GM23248 (cell line): ENCODE data around the gene ACOT7. TPM values are rescaled to one million over a fixed set of nuclear protein-coding genes. Genes with fewer than 3 reads are reported as not detected.
A peak's percentile ranks its signal among the peaks of the same experiment; 100 is the strongest.

Source experiments
- DNase-seq: peaks from one replicate; pipeline ENCODE4 v3.0.0-alpha.2; 2015
- H2AFZ ChIP-seq: fragments of 200-600 bp; sonication (generic); 2 replicates; pipeline ENCODE4 v1.6.1; 2016; ENCODE audit warnings: antibody characterized with exemption
- H3F3A ChIP-seq: fragments of 200-600 bp; sonication (generic); 2 replicates; pipeline ENCODE4 v1.6.1; 2016; ENCODE audit warnings: mild to moderate bottlenecking, antibody characterized with exemption, mixed run types; ENCODE audit not compliant: insufficient read depth
- H3K27ac ChIP-seq: fragments of 200-600 bp; sonication (generic); 2 replicates; pipeline ENCODE4 v1.5.1; 2016; ENCODE audit warnings: mild to moderate bottlenecking
- H3K27me3 ChIP-seq: fragments of 200-600 bp; sonication (generic); replicated peaks from 2 replicates; pipeline ENCODE4 v1.6.1; 2016; ENCODE audit warnings: mild to moderate bottlenecking; ENCODE audit not compliant: insufficient read depth
- H3K36me3 ChIP-seq: fragments of 200-600 bp; sonication (generic); 2 replicates; pipeline ENCODE4 v1.6.1; 2016; ENCODE audit warnings: low read depth, mild to moderate bottlenecking
- H3K4me1 ChIP-seq: fragments of 200-600 bp; sonication (generic); 2 replicates; pipeline ENCODE4 v1.6.1; 2016; ENCODE audit warnings: mild to moderate bottlenecking; ENCODE audit not compliant: insufficient read depth
- H3K4me2 ChIP-seq: fragments of 200-600 bp; sonication (generic); one replicate; pipeline ENCODE4 v1.6.1; 2016; ENCODE audit warnings: mild to moderate bottlenecking; ENCODE audit not compliant: unreplicated experiment
- H3K4me3 ChIP-seq: fragments of 200-600 bp; sonication (generic); 2 replicates; pipeline ENCODE4 v1.5.1; 2016; ENCODE audit warnings: mild to moderate bottlenecking
- H3K79me2 ChIP-seq: fragments of 200-600 bp; sonication (generic); 2 replicates; pipeline ENCODE4 v1.6.1; 2016; ENCODE audit warnings: mild to moderate bottlenecking; ENCODE audit not compliant: insufficient read depth
- H3K9ac ChIP-seq: fragments of 200-600 bp; sonication (generic); 2 replicates; pipeline ENCODE4 v1.6.1; 2016; ENCODE audit warnings: mild to moderate bottlenecking
- H3K9me2 ChIP-seq: fragments of 200-600 bp; sonication (generic); 2 replicates; pipeline ENCODE4 v1.6.1; 2016; ENCODE audit warnings: mixed run types, mild to moderate bottlenecking, moderate library complexity; ENCODE audit not compliant: insufficient read depth
- H3K9me3 ChIP-seq: fragments of 200-600 bp; sonication (generic); one replicate; pipeline ENCODE4 v1.6.1; 2017; ENCODE audit warnings: low read depth
- H4K20me1 ChIP-seq: fragments of 200-600 bp; sonication (generic); 2 replicates; pipeline ENCODE4 v1.6.0; 2016; ENCODE audit not compliant: insufficient read depth
- EZH2 ChIP-seq: fragments of 200-600 bp; sonication (generic); IDR thresholded peaks from 2 replicates; pipeline ENCODE4 v1.6.1; 2018; ENCODE audit warnings: antibody characterized with exemption, mild to moderate bottlenecking; ENCODE audit not compliant: insufficient read depth, poor library complexity, severe bottlenecking
- EZH2phosphoT487 ChIP-seq: fragments of 200-600 bp; sonication (generic); IDR thresholded peaks from 2 replicates; pipeline ENCODE4 v1.6.1; 2018; ENCODE audit warnings: antibody characterized with exemption, moderate library complexity, mild to moderate bottlenecking, low read depth; ENCODE audit not compliant: insufficient read depth
- WGBS, 2 experiments: methylation state at CpG; one replicate each; pipeline ENCODE4 v1.1.6; 2015 to 2017; ENCODE audit warnings: low lambda C conversion rate in 2 of 2, low coverage in 1 of 2; ENCODE audit errors: missing lambda C conversion rate in 2 of 2; 5-methylcytosine and 5-hydroxymethylcytosine counted together
- in situ Hi-C: fragments of 300-500 bp; cut with MboI; formaldehyde crosslinking; loops from 2 replicates; pipeline ENCODE4 v1.15.0; 2020
- polyA plus RNA-seq: library from polyadenylated mRNA; unstranded; fragments of >200 nt; fragmentation: Nextera tagmentation; extraction: Ambion mirVana; gene quantifications from 2 replicates; pipeline ENCODE4 v1.2.1, GENCODE V29; 2016
- total RNA-seq: library from RNA; depleted of rRNA; stranded (reverse); fragments of >200 nt; shearing (Covaris generic); gene quantifications from 2 replicates; pipeline ENCODE4 v1.2.3, GENCODE V29; 2014

Gene ACOT7
- total and polyA plus RNA-seq, 2 experiments from 2014 or later, result 25.7 to 74.7 TPM

DNA sequence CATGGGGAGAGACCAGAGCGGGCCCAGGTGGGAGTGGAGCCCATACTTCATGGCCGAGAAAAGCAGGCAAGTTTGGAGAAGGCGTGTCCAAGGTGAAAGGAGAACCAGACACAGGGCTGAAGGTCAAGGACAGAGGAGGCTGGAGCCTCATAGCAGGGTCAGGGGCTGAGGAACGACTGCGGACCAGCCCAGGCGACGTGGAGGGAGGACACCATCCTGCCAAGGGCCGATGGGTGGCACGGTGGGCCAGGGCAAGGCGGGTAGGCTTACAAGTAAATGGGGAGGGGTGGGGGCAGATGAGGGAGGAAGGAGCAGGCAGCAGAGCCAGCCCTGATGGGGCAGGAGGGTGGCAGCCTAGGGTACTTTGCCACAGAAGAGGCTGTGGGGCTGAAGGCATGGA lies 114.5 kb downstream of the ACOT7 start:
- Histone ChIP-seq H3K79me2 (no peaks in the 10 kb centered on the region), H3K4me3 (no peak overlapping the region), H3K9me3 (no peaks in the 10 kb centered on the region), H3K36me3 (no peaks in the 10 kb centered on the region), H3K27me3 (no peaks in the 10 kb centered on the region), H4K20me1 (no peaks in the 10 kb centered on the region), H3F3A (no peaks in the 10 kb centered on the region), H3K9ac (no peak overlapping the region), H3K4me1 (peaks cover 9% of the 10 kb centered on the region; the same call in 1 of the 2 replicates), H3K27ac (no peak overlapping the region), H2AFZ (no peak overlapping the region), H3K4me2 (no peak overlapping the region), H3K9me2 (no peaks in the 10 kb centered on the region)
- DNase-seq, result no peak
- 95 to 96% methylated on average over 10 of the region's 10 CpGs for WGBS, 2 experiments
- in situ Hi-C loops, result no loop called here
- TF ChIP-seq EZH2 (no peak), EZH2phosphoT487 (no peak)

DNA sequence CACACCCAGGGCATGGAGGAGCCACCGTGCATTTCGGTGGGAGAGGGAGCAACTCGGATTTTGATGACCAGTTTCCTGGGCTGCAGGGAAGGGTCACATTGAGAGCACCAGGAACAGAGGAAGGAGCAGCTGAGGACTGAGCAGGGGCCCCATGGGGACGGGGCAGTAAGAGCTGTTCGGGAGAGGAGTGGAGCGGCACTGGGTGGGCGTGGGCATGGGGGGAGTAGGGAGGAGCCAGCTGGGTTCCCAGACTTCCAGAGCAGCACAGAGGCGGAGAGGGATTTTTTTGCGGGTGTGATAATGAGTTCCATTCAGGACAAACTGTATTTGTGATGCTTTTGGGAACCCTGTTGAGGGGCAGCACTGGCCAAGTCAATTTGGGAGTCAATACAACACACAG lies 115.3 kb downstream of the ACOT7 start:
- H3K4me3 ChIP-seq, result no peak overlapping the region
- no peak overlapping the region for H3K4me2 ChIP-seq
- H2AFZ ChIP-seq, result no peak overlapping the region
- H3K9ac ChIP-seq, result no peak overlapping the region
- H3K27ac ChIP-seq, result no peak overlapping the region
- H4K20me1 ChIP-seq, result no peaks in the 10 kb centered on the region
- 52 to 59% methylated on average over 9 of the region's 9 CpGs for WGBS, 2 experiments
- no peaks in the 10 kb centered on the region for H3K36me3 ChIP-seq
- TF ChIP-seq EZH2phosphoT487 (no peak), EZH2 (no peak)
- no peaks in the 10 kb centered on the region for H3K9me2 ChIP-seq
- H3K9me3 ChIP-seq, result no peaks in the 10 kb centered on the region
- H3K27me3 ChIP-seq, result no peaks in the 10 kb centered on the region
- in situ Hi-C loops, result no loop called here
- H3F3A ChIP-seq, result no peaks in the 10 kb centered on the region
- no peaks in the 10 kb centered on the region for H3K79me2 ChIP-seq
- H3K4me1 ChIP-seq, result peaks cover 9% of the 10 kb centered on the region; the same call in 1 of the 2 replicates
- DNase-seq, result no peak

DNA sequence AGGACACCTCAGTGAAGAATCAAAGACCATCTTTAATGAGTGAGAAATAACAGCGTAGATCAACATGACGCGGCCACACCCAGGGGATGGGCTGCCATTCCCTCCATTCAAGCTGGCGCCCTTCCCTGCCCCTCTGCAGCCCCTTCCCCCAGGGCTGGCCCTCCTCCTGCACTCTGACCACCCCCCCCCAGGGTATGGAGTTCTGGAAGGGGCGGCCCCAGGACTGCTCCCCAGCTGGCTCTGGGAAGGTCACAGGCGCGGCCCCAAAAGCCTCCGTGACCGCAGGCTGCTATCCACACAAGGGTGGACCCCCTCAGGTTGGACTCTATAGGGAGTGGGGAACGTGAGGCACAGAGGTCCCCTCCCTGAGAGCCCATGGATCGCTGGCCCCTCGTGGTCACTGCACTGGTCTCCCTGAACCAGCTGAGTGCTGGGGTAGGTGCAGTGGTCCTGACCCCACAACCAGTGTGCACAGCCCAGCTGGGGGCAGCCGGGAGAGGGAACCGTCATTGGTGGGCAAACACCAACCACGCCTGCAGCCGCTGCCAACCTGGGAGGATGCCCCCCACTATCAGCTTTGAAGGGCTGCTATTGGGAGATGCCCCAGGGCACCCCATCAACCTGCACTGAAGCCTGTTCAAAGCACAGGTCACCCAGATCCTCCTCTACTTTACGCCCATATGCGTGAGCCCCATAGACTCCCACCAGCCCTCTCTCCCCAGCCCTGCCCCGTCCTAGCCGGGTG lies 116.6 kb downstream of the ACOT7 start:
- Histone ChIP-seq H3K4me3 (no peak overlapping the region), H3K9me3 (no peaks in the 10 kb centered on the region), H3K9ac (peak overlapping the region; percentile 77), H3K4me2 (peak overlapping the region; percentile 14), H2AFZ (peak overlapping the region; percentile 74; the same call in 1 of the 2 replicates), H3K4me1 (peaks cover 9% of the 10 kb centered on the region; the same call in 1 of the 2 replicates), H3K27me3 (no peaks in the 10 kb centered on the region), H3F3A (no peaks in the 10 kb centered on the region), H4K20me1 (no peaks in the 10 kb centered on the region), H3K9me2 (no peaks in the 10 kb centered on the region), H3K79me2 (no peaks in the 10 kb centered on the region), H3K36me3 (no peaks in the 10 kb centered on the region), H3K27ac (peak overlapping the region; percentile 54)
- WGBS, 2 experiments, result 91 to 97% methylated on average over 12 to 15 of the region's 20 CpGs
- no peak for TF ChIP-seq EZH2phosphoT487
- TF ChIP-seq EZH2, result no peak
- in situ Hi-C loops, result no loop called here
- no peak for DNase-seq

GRCh38 chr1:6275826-6276782 lies 117.5 kb downstream of the ACOT7 start:
- H3K4me3 ChIP-seq, result 0 out of 2 replicates have a peak overlapping the region, but pooled peaks have one; percentile 5
- in situ Hi-C loops, result no loop called here
- H4K20me1 ChIP-seq, result no peaks in the 10 kb centered on the region
- 27 to 29% methylated on average over 34 to 35 of the region's 35 CpGs for WGBS, 2 experiments
- no peaks in the 10 kb centered on the region for H3F3A ChIP-seq
- peak; percentile 90 for DNase-seq
- peaks cover 14% of the 10 kb centered on the region for H3K4me1 ChIP-seq
- H3K9ac ChIP-seq, result peak overlapping the region; percentile 77
- H3K79me2 ChIP-seq, result no peaks in the 10 kb centered on the region
- H2AFZ ChIP-seq, result peak overlapping the region; percentile 74
- H3K27me3 ChIP-seq, result no peaks in the 10 kb centered on the region
- H3K4me2 ChIP-seq, result peak overlapping the region; percentile 14
- no peaks in the 10 kb centered on the region for H3K36me3 ChIP-seq
- no peaks in the 10 kb centered on the region for H3K9me3 ChIP-seq
- TF ChIP-seq EZH2phosphoT487 (no peak), EZH2 (no peak)
- peak overlapping the region; percentile 54 for H3K27ac ChIP-seq
- H3K9me2 ChIP-seq, result no peaks in the 10 kb centered on the region
